Measurements from ENCODE around the gene ZNF592. TPM values are rescaled to one million over a fixed set of nuclear protein-coding genes. Genes with fewer than 3 reads are reported as not detected.

Gene ZNF592
- total and polyA plus RNA-seq, 4 donors: 8.8 to 29.6 (median 16.2) TPM

Small RNA genes lying within 50 kb of the gene (small RNA-seq; reads per million reads assigned to genes)
- gene RF00402 (ENCODE audit: low replicate concordance): not detected

Other genes with a start within 250 kb of the ZNF592 start
- 10 to 100 TPM in 1 of 2 donors, 1 to 10 TPM in 1; 5.0 to 12.8 TPM for gene ZSCAN2, start 147.6 kb upstream of the ZNF592 start, total RNA-seq
- 1 to 10 TPM; 2.5 to 3.7 TPM for gene ZSCAN2, start 147.6 kb upstream of the ZNF592 start, polyA plus RNA-seq
- 10 to 100 TPM; 33.3 to 35.6 TPM for gene WDR73, start 94.3 kb upstream of the ZNF592 start, total RNA-seq
- gene WDR73, start 94.3 kb upstream of the ZNF592 start, polyA plus RNA-seq: 10 to 100 TPM; 18.2 to 19.7 TPM
- 1 to 10 TPM; 2.6 to 9.3 TPM for gene NMB, start 90.4 kb upstream of the ZNF592 start, total RNA-seq
- gene NMB, start 90.4 kb upstream of the ZNF592 start, polyA plus RNA-seq: 1 to 10 TPM; 4.7 to 6.4 TPM
- gene SEC11A, start 32.5 kb upstream of the ZNF592 start, total RNA-seq: 100 to 1,000 TPM; 119 to 139 TPM
- gene SEC11A, start 32.5 kb upstream of the ZNF592 start, polyA plus RNA-seq: 100 to 1,000 TPM; 146 to 170 TPM
- gene ALPK3, start 68.8 kb downstream of the ZNF592 start, total RNA-seq: 10 to 100 TPM in 1 of 2 donors, 1 to 10 TPM in 1; 8.2 to 12.2 TPM
- 1 to 10 TPM; 3.1 to 4.2 TPM for gene ALPK3, start 68.8 kb downstream of the ZNF592 start, polyA plus RNA-seq
- gene SLC28A1, start 136.1 kb downstream of the ZNF592 start, total RNA-seq: under 1 TPM in 1 of 2 donors, not detected in 1; 0.06 TPM
- not detected for gene SLC28A1, start 136.1 kb downstream of the ZNF592 start, polyA plus RNA-seq
- gene PDE8A, start 233.3 kb downstream of the ZNF592 start, total RNA-seq: 10 to 100 TPM; 39.0 to 87.7 TPM
- 10 to 100 TPM; 13.7 to 28.0 TPM for gene PDE8A, start 233.3 kb downstream of the ZNF592 start, polyA plus RNA-seq

Measured in lung (tissue), 5 donors.